Measurements from ENCODE around the gene SDHA. TPM values are rescaled to one million over a fixed set of nuclear protein-coding genes. Genes with fewer than 3 reads are reported as not detected.
"Not testable (repeated sequence)": the region's sequence is repeated elsewhere in the genome, so short reads cannot be mapped to it uniquely, and the experiment has no call there.

The SDHA gene
- total RNA-seq, 2 donors from 2014 or later: 59.6 to 70.5 TPM

DNA sequence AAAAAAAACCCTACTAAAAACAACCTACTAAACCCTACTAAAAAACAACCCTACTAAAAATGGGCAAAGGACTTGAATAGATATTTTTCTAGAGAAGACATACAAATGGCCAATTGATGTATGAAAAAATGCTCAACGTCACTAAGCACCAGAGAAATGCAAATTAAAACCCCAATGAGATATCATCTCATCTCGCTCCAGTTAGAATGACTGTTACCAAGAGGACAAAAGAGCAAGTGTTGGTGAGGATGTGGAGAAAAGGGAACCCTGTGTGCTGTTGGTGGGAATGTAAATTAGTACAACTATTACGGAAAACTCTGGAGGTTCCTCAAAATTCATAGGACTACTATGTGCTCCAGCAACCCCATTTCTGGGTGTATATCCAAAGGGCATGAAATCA lies 10.8 kb downstream of the SDHA start:
- Histone ChIP-seq H3K4me1 (ENCODE audit: control insufficient read depth in 1 of 2, low read depth in 2 of 2) (no peaks in the 10 kb centered on the region), H3K4me3 (no peak overlapping the region), H3K27ac (no peak overlapping the region), H3K9me3 (no peaks in the 10 kb centered on the region), H3K27me3 (replicated peaks; ENCODE audit: insufficient read depth) (no peaks in the 10 kb centered on the region), H3K36me3 (peaks cover 62% of the 10 kb centered on the region)
- TF ChIP-seq, protein P1, sequence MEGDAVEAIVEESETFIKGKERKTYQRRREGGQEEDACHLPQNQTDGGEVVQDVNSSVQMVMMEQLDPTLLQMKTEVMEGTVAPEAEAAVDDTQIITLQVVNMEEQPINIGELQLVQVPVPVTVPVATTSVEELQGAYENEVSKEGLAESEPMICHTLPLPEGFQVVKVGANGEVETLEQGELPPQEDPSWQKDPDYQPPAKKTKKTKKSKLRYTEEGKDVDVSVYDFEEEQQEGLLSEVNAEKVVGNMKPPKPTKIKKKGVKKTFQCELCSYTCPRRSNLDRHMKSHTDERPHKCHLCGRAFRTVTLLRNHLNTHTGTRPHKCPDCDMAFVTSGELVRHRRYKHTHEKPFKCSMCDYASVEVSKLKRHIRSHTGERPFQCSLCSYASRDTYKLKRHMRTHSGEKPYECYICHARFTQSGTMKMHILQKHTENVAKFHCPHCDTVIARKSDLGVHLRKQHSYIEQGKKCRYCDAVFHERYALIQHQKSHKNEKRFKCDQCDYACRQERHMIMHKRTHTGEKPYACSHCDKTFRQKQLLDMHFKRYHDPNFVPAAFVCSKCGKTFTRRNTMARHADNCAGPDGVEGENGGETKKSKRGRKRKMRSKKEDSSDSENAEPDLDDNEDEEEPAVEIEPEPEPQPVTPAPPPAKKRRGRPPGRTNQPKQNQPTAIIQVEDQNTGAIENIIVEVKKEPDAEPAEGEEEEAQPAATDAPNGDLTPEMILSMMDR (IDR thresholded peaks at IDR 0.05): no peak
- ATAC-seq (ENCODE audit: insufficient number of reproducible peaks, low FRiP score, low read depth) (no peak), DNase-seq (ENCODE audit: low spot score) (no peak)

- no peak overlapping the region for H3K27ac ChIP-seq
- peaks cover 54% of the 10 kb centered on the region for H3K36me3 ChIP-seq
- no peaks in the 10 kb centered on the region for H3K9me3 ChIP-seq
- no peak for DNase-seq (ENCODE audit: low spot score)
- ATAC-seq (ENCODE audit: insufficient number of reproducible peaks, low FRiP score, low read depth): no peak
- no peak overlapping the region for H3K4me3 ChIP-seq
- H3K27me3 ChIP-seq (replicated peaks; ENCODE audit: insufficient read depth): no peaks in the 10 kb centered on the region
- TF ChIP-seq, protein P1 (IDR thresholded peaks at IDR 0.05): no peak
- no peaks in the 10 kb centered on the region for H3K4me1 ChIP-seq (ENCODE audit: control insufficient read depth in 1 of 2, low read depth in 2 of 2)
These were observed 12.6 kb downstream of the SDHA start for GRCh38 chr5:230711-231110.

GRCh38 chr5:231661-232060 lies 13.5 kb downstream of the SDHA start:
- ATAC-seq (ENCODE audit: insufficient number of reproducible peaks, low FRiP score, low read depth) (no peak), DNase-seq (ENCODE audit: low spot score) (no peak)
- no peaks in the 10 kb centered on the region for H3K27me3 ChIP-seq (replicated peaks; ENCODE audit: insufficient read depth)
- H3K9me3 ChIP-seq: no peaks in the 10 kb centered on the region
- peaks cover 50% of the 10 kb centered on the region for H3K36me3 ChIP-seq
- TF ChIP-seq, protein P1 (IDR thresholded peaks at IDR 0.05): no peak
- no peak overlapping the region for H3K4me3 ChIP-seq
- no peaks in the 10 kb centered on the region for H3K4me1 ChIP-seq (ENCODE audit: control insufficient read depth in 1 of 2, low read depth in 2 of 2)
- H3K27ac ChIP-seq: no peak overlapping the region

DNA sequence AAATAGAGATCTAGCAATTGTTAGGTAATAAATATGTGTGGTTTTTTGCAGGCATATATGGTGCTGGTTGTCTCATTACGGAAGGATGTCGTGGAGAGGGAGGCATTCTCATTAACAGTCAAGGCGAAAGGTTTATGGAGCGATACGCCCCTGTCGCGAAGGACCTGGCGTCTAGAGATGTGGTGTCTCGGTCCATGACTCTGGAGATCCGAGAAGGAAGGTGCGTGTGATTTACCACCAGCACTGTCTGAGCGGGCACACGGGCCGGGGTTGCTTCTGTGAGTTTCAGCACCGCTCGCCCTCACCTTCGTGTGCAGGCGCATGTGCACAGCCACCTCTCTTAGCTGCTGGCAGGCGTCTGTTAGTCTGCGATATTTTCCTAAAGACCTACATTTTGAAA lies 15.3 kb downstream of the SDHA start:
- DNase-seq (ENCODE audit: low spot score); H3K27me3 ChIP-seq (replicated peaks; ENCODE audit: insufficient read depth); H3K4me1 ChIP-seq (ENCODE audit: control insufficient read depth in 1 of 2, low read depth in 2 of 2); H3K9me3 ChIP-seq; ATAC-seq (ENCODE audit: insufficient number of reproducible peaks, low FRiP score, low read depth); H3K4me3 ChIP-seq; H3K27ac ChIP-seq: not testable (repeated sequence)
- peaks cover 36% of the 10 kb centered on the region for H3K36me3 ChIP-seq

DNA sequence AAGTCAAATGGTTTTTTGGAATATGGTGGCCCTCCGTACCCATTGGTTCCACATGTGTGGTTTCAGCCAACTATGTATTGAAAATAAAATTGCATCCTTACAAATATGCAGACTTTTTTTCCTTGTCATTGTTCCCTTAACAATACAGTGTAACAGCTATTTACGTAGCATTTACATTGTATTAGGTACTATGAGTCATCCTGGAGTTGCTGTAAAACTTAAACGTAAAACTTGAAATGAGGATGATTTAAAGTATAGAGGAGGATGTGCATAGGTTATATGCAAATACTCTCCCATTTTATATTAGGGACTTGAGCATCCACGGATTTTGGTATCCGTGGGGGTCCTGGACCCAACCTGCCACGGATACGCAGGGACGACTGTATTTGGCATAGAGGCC lies 16.3 kb downstream of the SDHA start:
- Histone ChIP-seq H3K27ac (no peak overlapping the region), H3K9me3 (no peaks in the 10 kb centered on the region), H3K27me3 (replicated peaks; ENCODE audit: insufficient read depth) (no peaks in the 10 kb centered on the region), H3K4me3 (no peak overlapping the region), H3K36me3 (peaks cover 36% of the 10 kb centered on the region), H3K4me1 (ENCODE audit: control insufficient read depth in 1 of 2, low read depth in 2 of 2) (no peaks in the 10 kb centered on the region)
- TF ChIP-seq, protein P1 (IDR thresholded peaks at IDR 0.05): no peak
- ATAC-seq (ENCODE audit: insufficient number of reproducible peaks, low FRiP score, low read depth) (no peak), DNase-seq (ENCODE audit: low spot score) (no peak)

- not testable (repeated sequence) for ATAC-seq (ENCODE audit: insufficient number of reproducible peaks, low FRiP score, low read depth); DNase-seq (ENCODE audit: low spot score); H3K27ac ChIP-seq; H3K27me3 ChIP-seq (replicated peaks; ENCODE audit: insufficient read depth); H3K9me3 ChIP-seq; H3K4me3 ChIP-seq; H3K4me1 ChIP-seq (ENCODE audit: control insufficient read depth in 1 of 2, low read depth in 2 of 2)
- H3K36me3 ChIP-seq: peaks cover 30% of the 10 kb centered on the region
These were observed 17.4 kb downstream of the SDHA start for GRCh38 chr5:235527-235926.

- H3K4me1 ChIP-seq (ENCODE audit: control insufficient read depth in 1 of 2, low read depth in 2 of 2); H3K27ac ChIP-seq; DNase-seq (ENCODE audit: low spot score); H3K9me3 ChIP-seq; H3K4me3 ChIP-seq; ATAC-seq (ENCODE audit: insufficient number of reproducible peaks, low FRiP score, low read depth); H3K27me3 ChIP-seq (replicated peaks; ENCODE audit: insufficient read depth): not testable (repeated sequence)
- H3K36me3 ChIP-seq: peaks cover 48% of the 10 kb centered on the region
These were observed 19.8 kb downstream of the SDHA start for GRCh38 chr5:237931-238330.

- H3K27me3 ChIP-seq (replicated peaks; ENCODE audit: insufficient read depth); ATAC-seq (ENCODE audit: insufficient number of reproducible peaks, low FRiP score, low read depth); H3K9me3 ChIP-seq; DNase-seq (ENCODE audit: low spot score); H3K27ac ChIP-seq; H3K4me3 ChIP-seq; H3K4me1 ChIP-seq (ENCODE audit: control insufficient read depth in 1 of 2, low read depth in 2 of 2): not testable (repeated sequence)
- peaks cover 36% of the 10 kb centered on the region for H3K36me3 ChIP-seq
These were observed 22.4 kb downstream of the SDHA start for GRCh38 chr5:240550-240949.

- H3K4me1 ChIP-seq (ENCODE audit: control insufficient read depth in 1 of 2, low read depth in 2 of 2); H3K27me3 ChIP-seq (replicated peaks; ENCODE audit: insufficient read depth); H3K4me3 ChIP-seq; H3K27ac ChIP-seq; H3K9me3 ChIP-seq; DNase-seq (ENCODE audit: low spot score); ATAC-seq (ENCODE audit: insufficient number of reproducible peaks, low FRiP score, low read depth): not testable (repeated sequence)
- H3K36me3 ChIP-seq: peaks cover 36% of the 10 kb centered on the region
These were observed 23.0 kb downstream of the SDHA start for GRCh38 chr5:241045-241669.

Data from thoracic aorta (tissue), 2 donors.